Caco-2 (cell line): ENCODE results near the gene SMIM9. TPM values are rescaled to one million over a fixed set of nuclear protein-coding genes. Genes with fewer than 3 reads are reported as not detected.
"Not testable (repeated sequence)": the region's sequence is repeated elsewhere in the genome, so short reads cannot be mapped to it uniquely, and the experiment has no call there.

Experiments
- BruUV-seq: library from RNA; stranded (reverse); fragments of 400-500 nt; replicated peaks from 2 replicates; lab custom pipeline; 2021; lab: Mats Ljungman, UMichigan
- CTCF ChIA-PET: fragments of 300-600 bp; sonication (Branson Sonifier 250); formaldehyde crosslinking; loops from one replicate; lab custom pipeline; 2022; ENCODE audit warnings: antibody characterized with exemption; lab: Charles Lee
- POLR2A ChIA-PET: fragments of 300-600 bp; sonication (Branson Sonifier 250); formaldehyde crosslinking; loops from one replicate; lab custom pipeline; 2022; ENCODE audit warnings: antibody characterized with exemption; lab: Charles Lee
- DNase-seq, 2 experiments: peaks; one replicate each; pipeline versions ENCODE4 v3.0.0 to v3.0.0-alpha.2; 2020 to 2022
- H3K27me3 ChIP-seq: replicated peaks from 2 replicates; pipeline ENCODE4 v1.6.0; 2011; ENCODE audit warnings: low read length; ENCODE audit not compliant: control insufficient read depth, insufficient read depth
- H3K36me3 ChIP-seq: 2 replicates; pipeline ENCODE4 v1.5.1; 2011; ENCODE audit warnings: low read length; ENCODE audit not compliant: control insufficient read depth, insufficient read depth
- H3K4me1 ChIP-seq: fragments of 250-450 bp; sonication (Bioruptor Pico); 2 replicates; pipeline ENCODE4 v1.5.1; 2020; ENCODE audit warnings: mild to moderate bottlenecking
- H3K4me3 ChIP-seq: 2 replicates; pipeline ENCODE4 v1.5.1; 2011; ENCODE audit warnings: low read depth, mild to moderate bottlenecking, control low read depth, low read length
- H3K9me3 ChIP-seq: fragments of 250-450 bp; sonication (Bioruptor Pico); 2 replicates; pipeline ENCODE4 v1.5.1; 2020; ENCODE audit warnings: mild to moderate bottlenecking, moderate library complexity
- H3K27ac Mint-ChIP-seq: one replicate; pipeline ENCODE4 v1.8.0; 2022; ENCODE audit warnings: mixed read lengths; ENCODE audit not compliant: unreplicated experiment
- H3K27me3 Mint-ChIP-seq: one replicate; pipeline ENCODE4 v1.8.0; 2022; ENCODE audit warnings: mixed read lengths; ENCODE audit not compliant: insufficient read depth, unreplicated experiment
- H3K36me3 Mint-ChIP-seq: one replicate; pipeline ENCODE4 v1.8.0; 2022; ENCODE audit warnings: mild to moderate bottlenecking, mixed read lengths; ENCODE audit not compliant: insufficient read depth, unreplicated experiment
- H3K4me1 Mint-ChIP-seq: one replicate; pipeline ENCODE4 v1.8.0; 2022; ENCODE audit warnings: low read depth, mixed read lengths; ENCODE audit not compliant: unreplicated experiment
- H3K4me3 Mint-ChIP-seq: one replicate; pipeline ENCODE4 v1.8.0; 2022; ENCODE audit warnings: mild to moderate bottlenecking, moderate library complexity, mixed read lengths; ENCODE audit not compliant: unreplicated experiment
- H3K9me3 Mint-ChIP-seq: one replicate; pipeline ENCODE4 v1.8.0; 2022; ENCODE audit warnings: mixed read lengths; ENCODE audit not compliant: unreplicated experiment
- intact Hi-C: fragments of 100-400 bp; cut with micrococcal nuclease; formaldehyde crosslinking; loops from one replicate; pipeline ENCODE4 v1.10.0; 2022; ENCODE audit not compliant: unreplicated experiment
- total RNA-seq: library from RNA; stranded (reverse); gene quantifications from 2 replicates; pipeline ENCODE4 v1.2.3, GENCODE V29; 2022
- TF ChIP-seq, protein P1 (sequence below), 2 experiments: fragments of 200-600 bp in 1 of 2; IDR thresholded peaks; 1 replicate in 1 of 2; 2 replicates in 1 of 2; pipeline versions ENCODE4 v1.5.1 to v1.8.0; 2011 to 2022; ENCODE audit warnings: antibody characterized with exemption in 1 of 2, control low read depth in 1 of 2, inconsistent platforms in 1 of 2, low read depth in 1 of 2, low read length in 1 of 2, mild to moderate bottlenecking in 1 of 2, moderate library complexity in 1 of 2; ENCODE audit not compliant: insufficient read depth in 1 of 2, severe bottlenecking in 1 of 2, unreplicated experiment in 1 of 2

The SMIM9 gene
- total RNA-seq, 1 experiment from 2014 or later, result not detected

DNA sequence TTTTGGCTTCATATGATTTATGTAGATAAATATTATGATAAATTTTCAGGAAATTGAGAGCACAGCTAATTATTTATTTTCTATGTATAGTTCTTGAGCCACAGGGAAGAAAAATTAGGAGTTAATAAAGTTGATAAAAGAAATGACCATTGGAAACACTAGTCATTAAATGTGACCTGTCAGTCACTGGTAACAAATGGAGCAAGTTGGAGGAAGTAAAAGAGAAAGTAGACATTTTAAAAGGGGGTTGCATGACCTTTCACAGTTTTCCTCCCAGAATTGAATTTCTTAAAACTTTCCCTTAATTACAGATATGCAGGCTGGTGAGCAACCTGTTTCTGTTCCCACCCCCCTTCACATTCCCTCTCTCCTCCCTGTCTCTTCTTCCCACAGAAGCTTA is 5.3 kb downstream of the SMIM9 start:
- H3K4me3 ChIP-seq, result no peak overlapping the region
- intact Hi-C loops, result no loop called here
- H3K4me3 Mint-ChIP-seq, result no peak overlapping the region
- ChIA-PET POLR2A (no interaction called here), CTCF (no interaction called here)
- H3K27me3 Mint-ChIP-seq, result peaks cover 3% of the 10 kb centered on the region
- BruUV-seq, result no TSS peak
- H3K27me3 ChIP-seq, result no peaks in the 10 kb centered on the region
- H3K4me1 Mint-ChIP-seq, result no peaks in the 10 kb centered on the region
- TF ChIP-seq, protein P1, sequence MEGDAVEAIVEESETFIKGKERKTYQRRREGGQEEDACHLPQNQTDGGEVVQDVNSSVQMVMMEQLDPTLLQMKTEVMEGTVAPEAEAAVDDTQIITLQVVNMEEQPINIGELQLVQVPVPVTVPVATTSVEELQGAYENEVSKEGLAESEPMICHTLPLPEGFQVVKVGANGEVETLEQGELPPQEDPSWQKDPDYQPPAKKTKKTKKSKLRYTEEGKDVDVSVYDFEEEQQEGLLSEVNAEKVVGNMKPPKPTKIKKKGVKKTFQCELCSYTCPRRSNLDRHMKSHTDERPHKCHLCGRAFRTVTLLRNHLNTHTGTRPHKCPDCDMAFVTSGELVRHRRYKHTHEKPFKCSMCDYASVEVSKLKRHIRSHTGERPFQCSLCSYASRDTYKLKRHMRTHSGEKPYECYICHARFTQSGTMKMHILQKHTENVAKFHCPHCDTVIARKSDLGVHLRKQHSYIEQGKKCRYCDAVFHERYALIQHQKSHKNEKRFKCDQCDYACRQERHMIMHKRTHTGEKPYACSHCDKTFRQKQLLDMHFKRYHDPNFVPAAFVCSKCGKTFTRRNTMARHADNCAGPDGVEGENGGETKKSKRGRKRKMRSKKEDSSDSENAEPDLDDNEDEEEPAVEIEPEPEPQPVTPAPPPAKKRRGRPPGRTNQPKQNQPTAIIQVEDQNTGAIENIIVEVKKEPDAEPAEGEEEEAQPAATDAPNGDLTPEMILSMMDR (IDR thresholded peaks at IDR 0.05; ENCODE audit: insufficient read depth in 1 of 2, low read depth in 1 of 2, low read length in 1 of 2, severe bottlenecking in 1 of 2, unreplicated experiment in 1 of 2), result no peak
- H3K36me3 Mint-ChIP-seq, result no peaks in the 10 kb centered on the region
- H3K4me1 ChIP-seq, result no peaks in the 10 kb centered on the region
- no peak for DNase-seq
- no peak overlapping the region for H3K27ac Mint-ChIP-seq
- H3K9me3 Mint-ChIP-seq, result no peaks in the 10 kb centered on the region
- H3K36me3 ChIP-seq, result no peaks in the 10 kb centered on the region
- H3K9me3 ChIP-seq, result no peaks in the 10 kb centered on the region

DNA sequence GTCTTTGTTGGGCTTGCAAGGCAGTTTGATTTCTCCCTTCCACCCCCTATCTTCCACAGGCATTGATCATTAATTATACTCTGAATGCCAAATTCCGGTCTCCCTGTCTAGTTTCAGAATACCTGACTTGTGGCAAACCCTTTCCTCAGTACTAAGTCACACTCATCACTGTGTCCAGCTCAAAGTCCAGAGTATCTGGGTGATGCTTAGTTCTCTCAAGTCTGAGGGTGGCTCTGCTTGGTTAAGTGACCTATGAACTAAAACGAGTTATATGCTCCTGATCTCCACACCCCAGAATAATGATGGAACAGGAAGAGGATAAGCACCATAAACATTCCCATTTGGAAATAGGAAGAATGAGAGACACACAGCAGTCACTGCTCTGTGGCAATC is 6.5 kb downstream of the SMIM9 start:
- TF ChIP-seq, protein P1 (IDR thresholded peaks at IDR 0.05; ENCODE audit: insufficient read depth in 1 of 2, low read depth in 1 of 2, low read length in 1 of 2, severe bottlenecking in 1 of 2, unreplicated experiment in 1 of 2), result no peak
- Histone ChIP-seq H3K4me1 (no peaks in the 10 kb centered on the region), H3K36me3 (no peaks in the 10 kb centered on the region), H3K27me3 (no peaks in the 10 kb centered on the region), H3K4me3 (no peak overlapping the region), H3K9me3 (no peaks in the 10 kb centered on the region)
- intact Hi-C loops, result no loop called here
- H3K36me3 Mint-ChIP-seq, result no peaks in the 10 kb centered on the region
- H3K27me3 Mint-ChIP-seq, result peaks cover 3% of the 10 kb centered on the region
- CTCF ChIA-PET, result no interaction called here
- H3K9me3 Mint-ChIP-seq, result no peaks in the 10 kb centered on the region
- no peaks in the 10 kb centered on the region for H3K4me1 Mint-ChIP-seq
- no peak for DNase-seq
- no peak overlapping the region for H3K4me3 Mint-ChIP-seq
- H3K27ac Mint-ChIP-seq, result no peak overlapping the region
- POLR2A ChIA-PET, result no interaction called here
- BruUV-seq, result no TSS peak

DNA sequence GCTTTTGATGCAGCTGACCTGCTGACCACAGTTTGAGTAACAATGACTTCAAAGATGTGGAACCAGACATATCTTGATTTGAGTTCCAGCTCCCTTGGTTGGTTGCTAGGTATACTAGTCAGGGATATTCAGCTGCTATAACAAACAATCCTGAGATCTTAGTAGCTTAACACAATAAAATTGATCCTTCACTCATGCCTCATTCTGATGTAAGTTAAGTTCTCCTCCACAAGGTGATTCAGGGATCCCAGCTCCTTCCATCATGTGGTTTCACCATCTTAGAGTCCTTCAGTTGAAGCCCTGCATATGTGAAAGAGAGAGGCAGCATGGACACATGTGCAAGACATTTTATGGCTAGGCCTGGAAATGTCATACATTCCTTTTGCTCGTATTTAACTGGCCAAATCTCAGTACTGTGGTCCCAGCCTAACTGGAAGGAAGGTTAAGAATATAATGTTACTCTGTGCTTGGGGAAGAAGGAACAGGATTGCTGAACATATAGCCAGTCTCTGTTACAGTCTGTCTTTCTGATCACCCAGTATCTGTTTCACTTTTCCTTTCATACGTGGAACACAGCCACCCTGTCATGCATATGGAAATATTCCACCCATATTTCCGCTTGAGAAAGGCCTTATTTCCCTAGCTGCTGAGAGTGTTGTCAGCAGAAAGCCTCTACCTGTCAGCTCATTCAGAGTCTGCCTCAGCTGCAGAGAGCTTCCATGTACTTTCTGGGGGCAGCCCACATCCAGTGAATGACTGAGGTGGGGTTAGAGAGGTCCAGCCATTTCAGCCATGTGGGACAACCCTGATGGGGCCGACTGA is 7.1 kb downstream of the SMIM9 start:
- ChIA-PET POLR2A (no interaction called here), CTCF (interaction anchor here (0.6 kb wide), 1 partner anchor 22 kb away, joined by 3 read pairs; no protein-coding TSS in a partner anchor)
- TF ChIP-seq, protein P1 (IDR thresholded peaks at IDR 0.05; ENCODE audit: insufficient read depth in 1 of 2, low read depth in 1 of 2, low read length in 1 of 2, severe bottlenecking in 1 of 2, unreplicated experiment in 1 of 2), result no peak
- H3K4me1 ChIP-seq, result no peaks in the 10 kb centered on the region
- Mint-ChIP-seq H3K4me3 (no peak overlapping the region), H3K9me3 (no peaks in the 10 kb centered on the region), H3K36me3 (no peaks in the 10 kb centered on the region), H3K4me1 (no peaks in the 10 kb centered on the region), H3K27ac (no peak overlapping the region), H3K27me3 (peaks cover 3% of the 10 kb centered on the region)
- intact Hi-C loops, result no loop called here
- H3K9me3 ChIP-seq, result no peaks in the 10 kb centered on the region
- DNase-seq, result no peak
- no peak overlapping the region for H3K4me3 ChIP-seq
- no peaks in the 10 kb centered on the region for H3K27me3 ChIP-seq
- H3K36me3 ChIP-seq, result no peaks in the 10 kb centered on the region
- BruUV-seq, result no TSS peak

DNA sequence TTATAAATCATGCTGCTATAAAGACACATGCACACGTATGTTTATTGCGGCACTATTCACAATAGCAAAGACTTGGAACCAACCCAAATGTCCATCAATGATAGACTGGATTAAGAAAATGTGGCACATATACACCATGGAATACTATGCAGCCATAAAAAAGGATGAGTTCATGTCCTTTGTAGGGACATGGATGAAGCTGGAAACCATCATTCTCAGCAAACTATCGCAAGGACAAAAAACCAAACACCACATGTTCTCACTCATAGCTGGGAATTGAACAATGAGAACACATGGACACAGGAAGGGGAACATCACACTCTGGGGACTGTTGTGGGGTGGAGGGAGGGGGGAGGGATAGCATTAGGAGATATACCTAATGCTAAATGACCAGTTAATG is 8.9 kb downstream of the SMIM9 start:
- H3K36me3 Mint-ChIP-seq, intact Hi-C loops, H3K36me3 ChIP-seq, H3K9me3 ChIP-seq, H3K4me3 Mint-ChIP-seq, H3K9me3 Mint-ChIP-seq, CTCF ChIA-PET, H3K27me3 Mint-ChIP-seq, BruUV-seq, POLR2A ChIA-PET, H3K27ac Mint-ChIP-seq, H3K4me1 ChIP-seq, H3K27me3 ChIP-seq, H3K4me3 ChIP-seq, H3K4me1 Mint-ChIP-seq, DNase-seq: not testable (repeated sequence)
